ENCODE results near the gene DCUN1D2. TPM values are rescaled to one million over a fixed set of nuclear protein-coding genes. Genes with fewer than 3 reads are reported as not detected.

The DCUN1D2 gene
- total and polyA plus RNA-seq, 10 of the 15 experiments (the other 5 are each of a cell fraction or from before 2014, with no cell fraction given): 2.5 to 23.6 (median 9.3) TPM

DNA sequence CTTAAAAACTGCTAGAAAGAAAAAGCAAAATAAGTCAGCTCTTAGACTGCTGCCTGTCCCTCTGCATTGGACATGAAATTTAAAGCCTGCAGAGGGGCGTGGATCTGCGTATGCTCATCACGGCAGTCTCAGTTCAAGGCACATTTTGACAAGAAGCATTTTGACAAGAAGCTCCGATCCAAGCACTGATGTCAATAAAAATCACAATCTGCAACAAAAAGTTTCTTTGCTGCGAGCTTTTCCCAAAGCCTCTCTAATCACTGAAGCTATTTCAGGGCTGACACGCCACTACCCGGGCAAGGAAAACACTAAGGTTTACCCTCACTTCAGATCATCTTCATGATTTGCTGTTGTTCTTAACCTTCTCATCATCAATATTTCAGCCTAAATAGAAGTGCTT lies 7.4 kb downstream of the DCUN1D2 start:
- H3K4me3 ChIP-seq: no peak overlapping the region
- no peak for DNase-seq (ENCODE audit: low read depth, low spot score)
- ChIA-PET RAD21 (ENCODE audit: unreplicated experiment) (interaction anchor here (1.2 kb wide), 1 partner anchor 12 kb away, joined by 3 read pairs; no protein-coding TSS in a partner anchor), CTCF (interaction anchor here (1.5 kb wide), 1 partner anchor 24 kb away, joined by 4 read pairs; no protein-coding TSS in a partner anchor), POLR2A (interaction anchor here (0.7 kb wide), 1 partner anchor 16 kb away, joined by 7 read pairs; no protein-coding TSS in a partner anchor), SMC1A (ENCODE audit: uncharacterized antibody, unreplicated experiment) (interaction anchor here (1.0 kb wide), 1 partner anchor 21 kb away, joined by 3 read pairs; no protein-coding TSS in a partner anchor)
- no peaks in the 10 kb centered on the region for H4K20me1 ChIP-seq (ENCODE audit: control insufficient read depth, insufficient read depth)
- H3K9me3 ChIP-seq (replicated peaks; ENCODE audit: control insufficient read depth, insufficient read depth, low read length): no peaks in the 10 kb centered on the region
- H3K4me2 ChIP-seq (ENCODE audit: control insufficient read depth, insufficient read depth): no peak overlapping the region
- 96% methylated on average over 7 of the region's 7 CpGs for WGBS (ENCODE audit: insufficient coverage, insufficient replicate concordance, low lambda C conversion rate, missing lambda C conversion rate)
- in situ Hi-C loops (cut with MboI) (no loop called here), intact Hi-C loops (cut with micrococcal nuclease; ENCODE audit: unreplicated experiment) (no loop called here)
- H3K36me3 ChIP-seq (ENCODE audit: control insufficient read depth in 2 of 2, insufficient read depth in 2 of 2, low read length in 1 of 2): peaks cover 1 to 8% of the 10 kb centered on the region in 2 experiments; a peak in 2 of 4 replicates
- BruUV-seq (replicated peaks): no TSS peak
- H2AFZ ChIP-seq (ENCODE audit: control insufficient read depth, low read depth, low read length): no peak overlapping the region
- H3K27me3 ChIP-seq (replicated peaks in 1 of 2; ENCODE audit: control insufficient read depth in 2 of 2, insufficient read depth in 2 of 2, low read length in 1 of 2): no peaks in the 10 kb centered on the region
- no peak overlapping the region for H3K9ac ChIP-seq (ENCODE audit: control insufficient read depth, insufficient read depth, low read length)
- no peak overlapping the region for H3K27ac ChIP-seq (ENCODE audit: control insufficient read depth, insufficient read depth)
- no peak for FAIRE-seq
- TF ChIP-seq KDM1A (IDR thresholded peaks at IDR 0.05; ENCODE audit: borderline replicate concordance): no peak
- H3K4me1 ChIP-seq (ENCODE audit: control insufficient read depth, insufficient read depth, low read length): peaks cover 11% of the 10 kb centered on the region
- peaks cover 33% of the 10 kb centered on the region for H3K79me2 ChIP-seq (ENCODE audit: control insufficient read depth, insufficient read depth, low read length)
- ATAC-seq: no peak

- WGBS (ENCODE audit: insufficient coverage, insufficient replicate concordance, low lambda C conversion rate, missing lambda C conversion rate): 92% methylated on average over 4 of the region's 4 CpGs
- FAIRE-seq: no peak
- RAD21 ChIA-PET (ENCODE audit: unreplicated experiment): no interaction called here
- peaks cover 9 to 16% of the 10 kb centered on the region in 2 experiments; a peak in 3 of 4 replicates for H3K36me3 ChIP-seq (ENCODE audit: control insufficient read depth in 2 of 2, insufficient read depth in 2 of 2, low read length in 1 of 2)
- no peak overlapping the region for H3K4me3 ChIP-seq
- DNase-seq (ENCODE audit: low read depth, low spot score): no peak
- in situ Hi-C loops (cut with MboI): no loop called here
- no TSS peak for BruUV-seq (replicated peaks)
- H3K79me2 ChIP-seq (ENCODE audit: control insufficient read depth, insufficient read depth, low read length): peaks cover 4% of the 10 kb centered on the region
- no peak overlapping the region for H3K4me2 ChIP-seq (ENCODE audit: control insufficient read depth, insufficient read depth)
- no peak for TF ChIP-seq POLR2A (IDR thresholded peaks at IDR 0.05; ENCODE audit: low read depth, low read length)
- no peak for TF ChIP-seq SMARCA5 (IDR thresholded peaks at IDR 0.05)
- TF ChIP-seq RELA (IDR thresholded peaks at IDR 0.05; ENCODE audit: borderline replicate concordance, partially characterized antibody): no peak
- TF ChIP-seq MYC (IDR thresholded peaks at IDR 0.05; ENCODE audit: insufficient read depth, insufficient read length, insufficient replicate concordance, low read length, severe bottlenecking): no peak
- TF ChIP-seq ASH2L (IDR thresholded peaks at IDR 0.05; ENCODE audit: borderline replicate concordance, low read depth): no peak
- TF ChIP-seq SMC3 (IDR thresholded peaks at IDR 0.05; ENCODE audit: borderline replicate concordance, low read length): no peak
- TF ChIP-seq NRF1 (conservative IDR thresholded peaks at IDR 0.05; ENCODE audit: low read depth, low read length): no peak
- no peak for TF ChIP-seq ZNF592 (IDR thresholded peaks at IDR 0.05)
- no peaks in the 10 kb centered on the region for H4K20me1 ChIP-seq (ENCODE audit: control insufficient read depth, insufficient read depth)
- SMC1A ChIA-PET (ENCODE audit: uncharacterized antibody, unreplicated experiment): no interaction called here
- POLR2A ChIA-PET: no interaction called here
- no peak for ATAC-seq
- H3K9ac ChIP-seq (ENCODE audit: control insufficient read depth, insufficient read depth, low read length): no peak overlapping the region
- H3K27ac ChIP-seq (ENCODE audit: control insufficient read depth, insufficient read depth): no peak overlapping the region
- CTCF ChIA-PET: no interaction called here
- no peaks in the 10 kb centered on the region for H3K27me3 ChIP-seq (replicated peaks in 1 of 2; ENCODE audit: control insufficient read depth in 2 of 2, insufficient read depth in 2 of 2, low read length in 1 of 2)
- no peaks in the 10 kb centered on the region for H3K9me3 ChIP-seq (replicated peaks; ENCODE audit: control insufficient read depth, insufficient read depth, low read length)
- H2AFZ ChIP-seq (ENCODE audit: control insufficient read depth, low read depth, low read length): no peak overlapping the region
- peaks cover 3% of the 10 kb centered on the region; the same call in 1 of the 2 replicates for H3K4me1 ChIP-seq (ENCODE audit: control insufficient read depth, insufficient read depth, low read length)
- intact Hi-C loops (cut with micrococcal nuclease; ENCODE audit: unreplicated experiment): no loop called here
These were observed 11.3 kb downstream of the DCUN1D2 start for GRCh38 chr13:113479179-113479578.
